GM18499 (cell line): Measurements from ENCODE around the gene SNRPA.
"Not testable (repeated sequence)": the region's sequence is repeated elsewhere in the genome, so short reads cannot be mapped to it uniquely, and the experiment has no call there.

Experiments
- ATAC-seq: cut with Tn5 transposase; IDR thresholded peaks from one replicate; pipeline ENCODE4 v1.9.1; 2021; ENCODE audit warnings: moderate number of reproducible peaks; ENCODE audit not compliant: insufficient read depth, unreplicated experiment

SNRPA gene

GRCh38 chr19:40810160-40810559 lies 59.2 kb downstream of the SNRPA start:
- ATAC-seq = no peak

- ATAC-seq = not testable (repeated sequence)
These were observed 59.8 kb downstream of the SNRPA start for GRCh38 chr19:40810649-40811408.

- no peak for ATAC-seq
These were observed 60.7 kb downstream of the SNRPA start for GRCh38 chr19:40811478-40812341.

DNA sequence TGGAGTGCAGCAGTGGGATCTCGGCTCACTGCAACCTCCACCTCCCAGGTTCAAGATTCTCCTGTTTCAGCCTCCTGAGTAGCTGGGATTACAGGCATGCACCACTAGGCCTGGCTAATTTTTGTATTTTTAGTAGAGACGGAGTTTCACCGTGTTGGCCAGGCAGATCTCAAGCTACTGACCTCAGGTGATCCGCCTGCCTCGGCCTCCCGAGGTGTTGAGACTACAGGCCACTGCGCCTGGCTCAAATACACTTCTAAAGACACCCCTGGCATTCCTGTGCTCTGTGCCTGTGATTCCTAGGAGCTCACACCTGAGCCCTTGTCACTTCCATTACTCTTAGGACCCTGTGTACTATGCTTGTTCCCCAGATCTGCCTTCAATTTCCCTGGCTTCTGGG lies 61.6 kb downstream of the SNRPA start:
- not testable (repeated sequence) for ATAC-seq

DNA sequence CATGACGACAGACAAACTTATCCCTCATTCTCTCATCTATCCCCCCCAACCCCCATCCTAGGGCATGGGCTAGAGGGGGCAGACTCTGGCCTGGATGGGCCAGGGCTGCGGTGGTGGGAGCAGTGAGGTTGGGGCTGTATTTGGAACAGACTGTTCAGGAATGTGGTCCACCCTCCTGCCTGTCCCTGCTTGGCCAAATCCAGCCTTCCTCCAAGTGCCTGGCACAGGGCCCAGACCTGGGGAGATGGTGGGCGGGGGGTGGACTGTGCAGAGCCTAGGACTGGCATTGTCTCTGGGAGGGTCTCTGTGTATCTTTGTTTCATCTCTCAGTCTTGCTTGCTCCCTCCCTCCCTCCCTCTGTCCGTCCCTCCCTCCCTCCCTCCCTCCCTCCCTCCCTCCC lies 62.2 kb downstream of the SNRPA start:
- no peak for ATAC-seq
